Dedifferentiated amniotic fluid mesenchymal stem cell (primary cell): Measurements from ENCODE around the gene WDR1.

Experiments used
- DNase-seq: peaks from one replicate; pipeline ENCODE4 v3.0.0-alpha.2; 2016; ENCODE audit errors: extremely low spot score

WDR1 gene

DNA sequence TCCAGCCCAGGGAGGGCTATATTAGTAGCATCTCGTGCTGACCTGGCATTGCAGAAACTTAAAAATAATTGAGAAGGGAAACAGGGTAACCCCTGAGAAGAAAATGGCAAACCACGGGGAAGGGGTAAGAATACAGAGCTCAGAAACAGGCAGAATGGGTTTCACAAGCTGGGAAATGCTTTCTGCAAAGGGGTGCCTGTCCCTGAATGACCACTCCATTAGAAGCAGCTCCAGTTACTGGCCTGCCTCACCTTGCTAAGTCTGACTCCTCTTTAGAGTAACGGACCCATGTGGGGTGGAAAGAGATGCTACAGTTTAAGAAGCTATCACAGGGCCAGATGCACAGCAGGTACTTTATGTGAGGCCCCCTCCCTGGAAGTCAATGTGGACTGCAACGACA is 2.5 kb downstream of the WDR1 start:
- DNase-seq = no peak

- DNase-seq = no peak
These were observed 3.1 kb downstream of the WDR1 start for GRCh38 chr4:10113362-10114047.

- DNase-seq = no peak
These were observed 3.8 kb downstream of the WDR1 start for GRCh38 chr4:10112658-10113284.

DNA sequence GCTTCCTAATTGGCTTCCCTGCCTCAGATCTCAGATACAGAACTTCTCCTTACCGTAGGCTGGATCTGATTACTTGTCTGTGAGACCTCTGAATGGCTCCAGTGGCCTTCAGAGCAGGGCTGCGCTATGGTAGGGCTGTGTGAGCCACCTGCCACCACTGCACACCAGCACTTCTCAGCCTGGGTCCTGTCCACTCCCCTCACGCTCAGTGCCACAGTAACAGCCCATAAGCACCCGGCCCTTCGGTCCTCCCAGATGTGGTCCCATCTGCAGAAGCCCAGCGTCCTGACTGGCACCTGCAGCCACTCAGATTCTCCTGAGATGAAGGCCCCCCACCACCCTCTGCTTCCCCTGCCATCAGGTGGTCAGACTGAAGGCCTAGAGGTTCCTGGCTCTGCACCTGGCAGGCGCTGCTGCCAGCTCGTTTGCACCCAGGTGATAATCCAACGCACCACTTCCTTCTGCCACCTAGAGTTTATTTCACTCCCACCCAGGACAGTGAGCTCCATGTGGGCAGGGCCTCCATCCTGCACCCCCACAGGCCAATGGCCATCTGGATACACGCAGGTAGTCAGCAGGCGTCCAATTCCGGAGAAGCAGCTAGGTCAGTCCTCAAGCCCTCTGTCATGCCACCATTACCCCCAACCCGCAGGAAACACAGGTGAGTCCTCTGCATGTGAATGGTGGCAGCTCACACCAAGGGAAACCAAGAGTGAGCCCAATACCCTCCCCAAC is 5.4 kb downstream of the WDR1 start:
- no peak for DNase-seq

DNA sequence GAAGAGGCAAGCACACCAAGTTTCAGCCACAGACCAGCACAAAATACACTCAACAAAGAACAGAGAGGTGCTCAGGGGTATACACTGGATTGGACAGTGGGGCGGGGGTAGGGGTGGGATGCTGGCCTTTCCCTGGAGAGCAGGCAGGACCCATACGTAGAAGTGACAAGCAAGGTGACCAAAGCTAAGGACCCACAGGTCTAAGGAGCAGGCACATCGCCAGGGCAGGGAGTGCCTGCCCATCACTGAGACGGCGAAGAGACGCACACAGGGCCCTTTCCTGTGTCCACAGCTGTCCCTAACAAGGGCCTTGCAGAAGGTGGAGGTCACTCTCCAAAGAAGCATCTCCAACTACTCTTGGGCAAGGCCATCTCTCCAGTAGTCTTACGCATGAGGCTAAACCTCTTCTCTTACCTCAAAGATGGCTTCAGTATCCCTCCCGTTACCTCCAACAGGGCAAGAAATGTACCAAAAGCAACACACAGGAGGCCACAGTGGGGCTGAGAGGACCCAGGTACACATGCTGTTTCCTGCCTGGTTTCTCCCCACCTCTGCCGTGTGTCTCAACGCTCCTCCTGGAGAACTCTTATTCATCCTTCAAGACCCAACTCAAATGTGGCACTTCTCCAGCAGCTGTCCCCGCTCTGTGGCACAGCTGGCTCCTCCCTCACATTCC is 6.5 kb downstream of the WDR1 start:
- no peak for DNase-seq

DNA sequence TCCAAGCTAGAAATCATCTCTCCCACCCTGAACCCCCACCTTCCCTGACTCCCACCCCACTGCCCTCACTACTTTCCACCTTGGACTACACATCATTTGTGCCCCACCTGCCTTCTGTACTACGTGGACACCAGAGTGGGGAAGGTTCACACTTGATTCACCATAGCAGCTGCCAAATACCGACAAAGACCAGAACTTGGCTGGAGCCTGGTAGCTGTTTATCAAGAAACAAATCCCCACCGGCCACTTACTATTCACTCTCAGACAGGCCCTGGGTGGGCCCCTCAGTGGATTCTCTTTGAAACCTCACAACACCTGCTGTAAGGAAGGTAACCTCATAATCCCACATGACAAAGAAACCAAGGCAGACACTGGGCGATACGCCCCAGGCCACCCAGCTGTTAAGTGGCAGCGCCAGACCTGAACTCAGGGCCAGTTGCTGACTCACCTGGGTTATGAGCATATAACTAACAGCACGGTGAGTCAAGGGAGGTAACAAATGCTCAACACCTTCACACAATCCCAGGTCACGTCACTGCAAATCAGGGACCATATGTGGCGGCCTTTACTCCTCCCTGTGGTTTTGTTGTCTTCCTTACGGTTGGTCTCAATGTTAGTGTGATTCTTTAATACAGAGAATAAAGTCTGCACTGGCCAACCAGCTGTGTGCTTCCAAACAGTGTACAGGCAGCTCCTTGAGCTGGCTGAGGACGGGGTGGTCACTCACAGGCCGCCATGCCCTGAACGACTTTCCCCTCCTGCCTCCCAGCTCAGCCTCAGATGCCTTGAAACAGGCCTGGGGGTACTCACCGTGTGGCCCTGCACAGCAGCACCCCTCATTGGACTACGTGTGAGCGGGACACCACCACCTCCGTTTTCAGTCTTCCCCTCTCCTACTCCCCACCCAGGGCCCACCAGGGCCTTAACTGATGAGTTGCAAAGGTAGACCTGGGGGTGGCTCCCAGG is 7.5 kb downstream of the WDR1 start:
- no peak for DNase-seq

DNA sequence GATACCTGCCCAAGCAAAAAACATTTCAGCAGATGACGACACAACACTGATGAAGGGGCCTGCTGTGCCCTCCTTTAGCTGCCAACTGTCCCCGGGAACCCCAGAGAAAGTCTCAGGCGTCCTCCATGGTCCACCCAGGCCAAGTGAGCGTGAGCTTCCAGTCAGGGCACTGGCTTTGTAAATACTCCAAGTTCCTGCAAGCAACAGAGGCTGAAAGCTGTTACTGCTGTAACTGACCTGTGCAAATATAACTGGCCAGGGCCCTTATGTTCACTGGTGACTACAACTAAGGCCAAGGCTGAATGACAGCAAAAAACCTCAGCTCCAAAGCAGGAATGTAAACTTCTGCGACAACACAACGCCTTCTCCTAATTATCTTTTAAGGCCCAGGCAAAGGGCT is 8.2 kb downstream of the WDR1 start:
- no peak for DNase-seq

- DNase-seq = no peak
These were observed 9.2 kb downstream of the WDR1 start for GRCh38 chr4:10107111-10108091.

- peak; percentile 98 for DNase-seq
These were observed 10.1 kb downstream of the WDR1 start for GRCh38 chr4:10106421-10107039.

GRCh38 chr4:10105920-10106319 is 10.7 kb downstream of the WDR1 start:
- no peak for DNase-seq

DNA sequence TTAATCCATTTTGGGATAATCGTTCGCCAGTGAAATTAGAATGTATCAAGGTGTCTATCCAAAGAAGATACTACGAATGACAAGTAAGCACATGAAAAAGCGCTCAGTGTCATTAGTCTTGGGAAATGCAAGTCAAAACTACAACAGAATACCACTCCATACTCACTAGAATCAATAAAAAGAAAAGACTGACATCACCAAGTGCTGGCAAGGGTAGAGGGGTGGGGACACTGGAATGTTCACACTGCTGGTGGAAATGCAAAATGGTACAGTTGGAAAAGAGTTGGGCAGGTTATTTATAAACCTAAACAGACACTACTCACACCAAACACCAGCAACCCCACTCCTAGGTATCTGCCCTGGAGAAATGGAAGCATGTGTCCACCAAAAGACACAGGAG is 11.2 kb downstream of the WDR1 start:
- DNase-seq = no peak

DNA sequence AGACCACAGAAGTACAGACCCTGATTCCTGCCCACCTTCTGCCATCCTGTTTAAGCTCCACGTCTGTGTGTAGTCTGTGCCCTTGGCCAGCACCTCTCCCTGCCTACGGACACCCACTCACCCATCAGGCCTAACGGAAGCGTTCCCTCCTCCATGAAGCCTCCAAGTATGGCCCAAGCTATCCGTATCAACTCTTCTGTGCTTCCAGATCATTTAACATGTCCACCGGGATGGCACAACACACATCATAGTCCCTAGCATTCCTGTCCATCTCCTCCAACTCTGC is 11.7 kb downstream of the WDR1 start:
- no peak for DNase-seq

DNA sequence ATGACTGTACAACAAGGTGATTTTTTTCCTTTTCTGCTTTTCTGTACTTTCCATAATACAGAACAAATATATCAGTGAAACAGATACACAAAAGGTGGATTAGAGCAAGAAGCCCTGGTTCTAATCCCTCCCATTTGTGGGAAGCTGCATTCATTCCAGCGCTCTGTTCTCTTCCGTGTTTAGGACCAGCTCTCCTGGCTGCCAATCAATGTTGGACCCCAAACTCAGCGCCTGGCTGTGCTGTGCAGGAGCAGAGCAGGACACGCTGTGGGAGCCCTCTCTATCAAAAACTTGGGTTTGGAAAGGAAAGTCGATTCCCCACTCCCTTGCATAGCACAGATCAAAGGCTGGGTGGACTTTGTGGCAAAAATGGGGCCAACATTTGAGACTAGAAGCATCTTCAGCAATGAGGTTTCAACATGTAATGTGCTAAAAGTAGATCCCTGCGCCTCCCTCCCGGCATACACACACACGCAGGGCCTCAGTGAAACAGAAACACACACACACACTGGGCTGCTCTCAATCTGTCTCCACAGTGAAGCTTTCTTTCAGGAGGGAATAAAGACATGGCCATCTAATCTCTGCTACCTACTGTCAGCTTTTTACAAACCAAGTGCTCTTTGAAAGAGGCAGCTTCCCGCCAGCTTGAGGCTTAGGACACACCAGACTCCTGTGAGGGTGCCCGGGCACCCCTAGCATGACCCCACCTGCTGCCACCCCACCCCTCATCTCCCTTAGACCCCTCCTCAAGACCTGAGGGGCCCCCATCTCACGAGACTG is 12.2 kb downstream of the WDR1 start:
- no peak for DNase-seq

DNA sequence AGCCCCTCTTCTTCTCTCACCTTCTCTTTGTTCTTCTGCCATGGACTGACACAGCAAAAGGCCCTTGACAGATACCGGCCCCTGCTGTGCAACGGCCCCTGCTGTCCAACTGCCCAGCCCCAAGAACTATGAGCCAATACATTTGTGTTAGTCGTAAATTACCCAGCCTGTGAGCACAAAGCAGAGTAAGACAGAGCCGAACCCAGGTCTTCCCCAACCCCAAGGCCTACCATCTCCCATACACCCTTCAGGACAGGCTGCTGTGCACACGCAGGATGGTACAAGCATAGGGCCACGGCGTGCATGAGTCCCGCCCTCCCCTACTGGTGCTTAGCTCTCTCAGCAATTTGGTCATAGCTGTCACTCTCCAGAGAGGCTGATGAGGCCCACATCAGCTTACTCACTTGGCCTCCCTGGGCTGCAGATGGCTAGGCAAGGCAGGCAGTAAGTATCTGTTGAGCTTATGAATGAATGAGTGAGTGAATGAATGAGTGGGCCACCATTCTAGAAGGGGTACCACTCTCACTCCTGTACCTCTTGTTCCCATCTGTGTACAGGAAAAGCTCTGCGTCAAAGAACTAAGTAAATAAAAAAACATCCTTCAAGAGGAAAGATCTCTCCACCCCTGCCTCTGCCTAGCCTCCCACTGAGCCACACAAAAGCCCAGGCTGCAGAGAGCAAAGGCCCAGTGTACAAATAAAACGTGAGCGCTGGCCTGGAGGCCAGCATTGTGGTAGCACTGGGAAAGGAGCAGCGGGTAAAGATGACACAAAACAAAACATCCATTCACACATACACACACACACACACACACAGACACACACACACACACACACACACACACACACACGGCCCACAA is 13.9 kb downstream of the WDR1 start:
- DNase-seq = no peak

GRCh38 chr4:10101671-10102473 is 14.7 kb downstream of the WDR1 start:
- no peak for DNase-seq

DNA sequence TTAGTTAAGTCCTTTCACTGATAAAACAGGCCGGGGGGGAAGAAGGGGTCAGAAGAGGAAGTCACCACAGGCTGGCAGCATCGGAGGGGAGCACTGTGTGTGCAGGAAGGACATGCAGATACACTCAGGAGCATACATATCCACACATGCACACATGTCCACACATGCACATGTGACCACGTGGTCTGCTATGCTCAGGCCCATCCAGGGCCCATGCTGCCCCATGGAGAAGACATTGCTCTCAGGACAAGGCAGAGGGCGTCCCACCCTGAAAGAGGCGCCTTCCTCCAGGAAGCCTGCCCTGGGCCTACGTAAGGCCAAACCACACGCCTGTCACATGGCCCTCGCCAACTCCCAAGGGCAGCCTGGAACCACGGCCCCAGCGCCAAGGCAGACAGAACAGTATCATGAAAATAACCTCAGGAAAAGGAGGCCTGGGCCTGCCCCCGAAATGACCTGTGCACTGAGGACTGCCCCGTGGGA is 15.8 kb downstream of the WDR1 start:
- DNase-seq = no peak
